H9 (cell line): ENCODE results near the gene SCTR. TPM values are rescaled to one million over a fixed set of nuclear protein-coding genes. Genes with fewer than 3 reads are reported as not detected.

Source experiments
- DNase-seq: peaks from one replicate; pipeline ENCODE4 v3.0.0-alpha.2; 2017
- H2AFZ ChIP-seq: one replicate; pipeline ENCODE4 v1.6.1; 2013; ENCODE audit warnings: mild to moderate bottlenecking, low read length, control low read depth, moderate library complexity
- H2AK5ac ChIP-seq: 2 replicates; pipeline ENCODE4 v1.6.1; 2013; ENCODE audit warnings: low read length, control low read depth, mixed read lengths; ENCODE audit not compliant: insufficient read length
- H2BK120ac ChIP-seq: one replicate; pipeline ENCODE4 v1.6.1; 2013; ENCODE audit warnings: low read depth, mild to moderate bottlenecking, low read length, control low read depth, inconsistent platforms; ENCODE audit not compliant: poor library complexity, severe bottlenecking
- H2BK12ac ChIP-seq: 2 replicates; pipeline ENCODE4 v1.6.1; 2013; ENCODE audit warnings: low read length, control low read depth, mixed read lengths, low read depth; ENCODE audit not compliant: insufficient read length
- H2BK15ac ChIP-seq: 2 replicates; pipeline ENCODE4 v1.6.1; 2013; ENCODE audit warnings: low read depth, low read length, control low read depth
- H2BK20ac ChIP-seq: one replicate; pipeline ENCODE4 v1.6.1; 2013; ENCODE audit warnings: low read depth, mild to moderate bottlenecking, low read length, control low read depth, inconsistent platforms; ENCODE audit not compliant: poor library complexity, severe bottlenecking
- H2BK5ac ChIP-seq: 2 replicates; pipeline ENCODE4 v1.6.1; 2013; ENCODE audit warnings: low read length, control low read depth, mixed read lengths; ENCODE audit not compliant: insufficient read length
- H3K14ac ChIP-seq: 2 replicates; pipeline ENCODE4 v1.6.1; 2013; ENCODE audit warnings: low read length, control low read depth; ENCODE audit not compliant: insufficient read depth
- H3K18ac ChIP-seq: 2 replicates; pipeline ENCODE4 v1.6.1; 2013; ENCODE audit warnings: low read depth, mild to moderate bottlenecking, mixed read lengths, low read length, control low read depth; ENCODE audit not compliant: insufficient read length
- H3K23ac ChIP-seq: 2 replicates; pipeline ENCODE4 v1.6.1; 2013; ENCODE audit warnings: low read length, control low read depth, mixed read lengths, low read depth; ENCODE audit not compliant: insufficient read length
- H3K23me2 ChIP-seq: 2 replicates; pipeline ENCODE4 v1.6.1; 2013; ENCODE audit warnings: low read depth, mild to moderate bottlenecking, mixed read lengths, low read length, control low read depth; ENCODE audit not compliant: insufficient read length, poor library complexity, severe bottlenecking
- H3K27ac ChIP-seq: 2 replicates; pipeline ENCODE4 v1.5.1; 2013; ENCODE audit warnings: low read length, control low read depth, mixed read lengths, low read depth; ENCODE audit not compliant: insufficient read length
- H3K27me3 ChIP-seq: 2 replicates; pipeline ENCODE4 v1.6.1; 2013; ENCODE audit warnings: low read length, control low read depth, inconsistent platforms; ENCODE audit not compliant: insufficient read depth
- H3K4ac ChIP-seq: 2 replicates; pipeline ENCODE4 v1.6.1; 2013; ENCODE audit warnings: low read depth, mild to moderate bottlenecking, control low read depth, inconsistent platforms, low read length, moderate library complexity
- H3K4me1 ChIP-seq: 2 replicates; pipeline ENCODE4 v1.6.1; 2013; ENCODE audit warnings: low read length, control low read depth, inconsistent platforms; ENCODE audit not compliant: insufficient read depth
- H3K4me2 ChIP-seq: 2 replicates; pipeline ENCODE4 v1.6.1; 2013; ENCODE audit warnings: low read length, control low read depth, mixed read lengths; ENCODE audit not compliant: insufficient read length, insufficient read depth
- H3K56ac ChIP-seq: 2 replicates; pipeline ENCODE4 v1.6.1; 2013; ENCODE audit warnings: low read depth, mild to moderate bottlenecking, mixed read lengths, low read length, control low read depth; ENCODE audit not compliant: insufficient read length
- H3K79me1 ChIP-seq: 2 replicates; pipeline ENCODE4 v1.6.1; 2013; ENCODE audit warnings: low read depth, mild to moderate bottlenecking, moderate library complexity, low read length, control low read depth, inconsistent platforms; ENCODE audit not compliant: insufficient read depth, poor library complexity, severe bottlenecking
- H3K79me2 ChIP-seq: 2 replicates; pipeline ENCODE4 v1.6.1; 2013; ENCODE audit warnings: low read length, control low read depth, inconsistent platforms; ENCODE audit not compliant: insufficient read depth
- H3K9ac ChIP-seq: 2 replicates; pipeline ENCODE4 v1.6.1; 2013; ENCODE audit warnings: low read length, control low read depth, mixed read lengths; ENCODE audit not compliant: insufficient read length; ENCODE audit errors: extremely low read depth
- H3K9me3 ChIP-seq: one replicate; pipeline ENCODE4 v1.6.1; 2013; ENCODE audit warnings: low read depth, low read length, inconsistent platforms; ENCODE audit not compliant: control insufficient read depth
- H3T11ph ChIP-seq: one replicate; pipeline ENCODE4 v1.6.1; 2013; ENCODE audit warnings: mild to moderate bottlenecking, low read length, control low read depth, inconsistent platforms
- H4K20me1 ChIP-seq: one replicate; pipeline ENCODE4 v1.6.1; 2013; ENCODE audit not compliant: control insufficient read depth, insufficient read length, insufficient read depth
- H4K5ac ChIP-seq: 2 replicates; pipeline ENCODE4 v1.6.1; 2013; ENCODE audit warnings: low read depth, mild to moderate bottlenecking, mixed read lengths, low read length, control low read depth; ENCODE audit not compliant: insufficient read length
- H4K8ac ChIP-seq: replicated peaks from 2 replicates; pipeline ENCODE4 v1.6.1; 2013; ENCODE audit warnings: low read length, control low read depth, mixed read lengths, low read depth; ENCODE audit not compliant: insufficient read length
- H4K91ac ChIP-seq: 2 replicates; pipeline ENCODE4 v1.6.1; 2013; ENCODE audit warnings: low read depth, mild to moderate bottlenecking, moderate library complexity, mixed read lengths, low read length, control low read depth; ENCODE audit not compliant: insufficient read length
- H3K27ac Mint-ChIP-seq, 3 experiments: 2 replicates in 2 of 3; 3 replicates in 1 of 3; pipeline ENCODE4 v1.8.0; 2020 to 2021; ENCODE audit warnings: mixed read lengths in 3 of 3, mild to moderate bottlenecking in 1 of 3, moderate library complexity in 1 of 3
- H3K27me3 Mint-ChIP-seq: 2 replicates; pipeline ENCODE4 v1.8.0; 2021; ENCODE audit warnings: low read depth, mild to moderate bottlenecking, moderate library complexity, mixed read lengths
- H3K36me3 Mint-ChIP-seq, 3 experiments: 2 replicates in 2 of 3; 3 replicates in 1 of 3; pipeline ENCODE4 v1.8.0; 2020 to 2021; ENCODE audit warnings: low read depth in 3 of 3, mixed read lengths in 3 of 3; ENCODE audit not compliant: insufficient read depth in 1 of 3
- H3K4me1 Mint-ChIP-seq, 2 experiments: 2 replicates each; pipeline ENCODE4 v1.8.0; 2020; ENCODE audit warnings: mixed read lengths in 2 of 2
- H3K4me3 Mint-ChIP-seq, 2 experiments: 2 replicates in 1 of 2; 3 replicates in 1 of 2; pipeline ENCODE4 v1.8.0; 2020 to 2021; ENCODE audit warnings: mild to moderate bottlenecking in 2 of 2, mixed read lengths in 2 of 2, moderate library complexity in 1 of 2
- H3K9me3 Mint-ChIP-seq, 2 experiments: 2 replicates in 1 of 2; 3 replicates in 1 of 2; pipeline ENCODE4 v1.8.0; 2020; ENCODE audit warnings: mild to moderate bottlenecking in 2 of 2, mixed read lengths in 2 of 2, moderate library complexity in 1 of 2
- CTCF ChIP-seq: fragments of 200-600 bp; sonication (generic); conservative IDR thresholded peaks from 3 replicates; pipeline ENCODE4 v1.8.0; 2021; ENCODE audit warnings: antibody characterized with exemption, mild to moderate bottlenecking
- WGBS: extraction: QIAGEN DNeasy Blood & Tissue Kit; methylation state at CpG from one replicate; pipeline ENCODE4 v1.1.7; 2013; ENCODE audit warnings: missing lambda C conversion rate, low lambda C conversion rate, mixed read lengths; ENCODE audit not compliant: insufficient read length; ENCODE audit errors: extremely low coverage; 5-methylcytosine and 5-hydroxymethylcytosine counted together
- total RNA-seq: library from RNA; stranded (reverse); gene quantifications from 2 replicates; pipeline ENCODE4 v1.2.1, GENCODE V29; 2021

The SCTR gene
- total RNA-seq, 1 experiment from 2014 or later, result not detected

DNA sequence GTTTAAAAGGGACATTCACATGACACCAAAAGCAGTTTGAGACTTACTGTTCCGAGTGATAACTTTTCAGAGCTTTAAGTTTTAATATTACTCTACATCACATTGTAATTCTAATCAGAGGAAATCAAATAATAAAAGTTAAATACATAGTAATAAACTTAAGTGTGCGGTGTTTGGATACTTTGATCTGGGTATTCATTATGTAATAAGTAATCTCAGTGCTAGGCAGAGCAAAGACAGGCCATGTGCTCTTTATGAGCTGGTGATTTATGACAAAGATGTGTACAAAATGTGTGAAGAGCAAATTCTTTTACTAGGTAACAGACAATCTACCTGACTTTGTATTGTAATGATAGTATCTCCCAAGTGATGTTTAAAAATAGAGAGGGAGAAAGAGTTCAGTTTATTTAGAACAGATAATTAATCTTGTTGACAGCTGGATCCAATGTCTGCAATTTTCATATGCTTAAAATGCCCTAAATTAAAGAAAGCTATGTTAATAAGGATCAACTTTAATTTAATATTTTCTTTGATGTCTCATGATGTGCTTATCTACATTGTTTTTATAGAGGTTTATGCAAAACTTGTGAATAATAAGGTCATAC, 24.3 kb upstream of the SCTR start:
- Mint-ChIP-seq H3K9me3 (no peaks in the 10 kb centered on the region; a peak in 1 of 5 replicates), H3K27me3 (peaks cover 22% of the 10 kb centered on the region), H3K4me1 (peaks cover 12 to 19% of the 10 kb centered on the region in 2 experiments), H3K27ac (no peak overlapping the region), H3K4me3 (no peak overlapping the region), H3K36me3 (no peaks in the 10 kb centered on the region)
- no peak overlapping the region for H3K56ac ChIP-seq
- no peak for DNase-seq
- no peak overlapping the region for H3K9ac ChIP-seq
- no peak overlapping the region for H3K27ac ChIP-seq
- no peak overlapping the region for H3K23ac ChIP-seq
- no peak for TF ChIP-seq CTCF
- H2BK120ac ChIP-seq, result no peak overlapping the region
- no peaks in the 10 kb centered on the region for H3K79me2 ChIP-seq
- no peak overlapping the region for H4K8ac ChIP-seq
- H3K4me1 ChIP-seq, result no peaks in the 10 kb centered on the region
- H3K4ac ChIP-seq, result no peak overlapping the region
- H2BK15ac ChIP-seq, result no peak overlapping the region
- H3K4me2 ChIP-seq, result no peak overlapping the region
- H2BK20ac ChIP-seq, result no peak overlapping the region
- no peak overlapping the region for H4K91ac ChIP-seq
- H3K23me2 ChIP-seq, result peaks cover 7% of the 10 kb centered on the region
- H3K18ac ChIP-seq, result no peak overlapping the region
- H2BK5ac ChIP-seq, result no peak overlapping the region
- H3K9me3 ChIP-seq, result no peaks in the 10 kb centered on the region
- no peak overlapping the region for H4K5ac ChIP-seq
- H4K20me1 ChIP-seq, result no peaks in the 10 kb centered on the region
- no peak overlapping the region for H2BK12ac ChIP-seq
- H2AK5ac ChIP-seq, result no peak overlapping the region
- H3K79me1 ChIP-seq, result no peaks in the 10 kb centered on the region
- no CpG with 5 or more reads among the region's 2 CpGs for WGBS
- H3K27me3 ChIP-seq, result no peaks in the 10 kb centered on the region; the same call in 1 of the 2 replicates
- H3K14ac ChIP-seq, result no peak overlapping the region
- H3T11ph ChIP-seq, result no peak overlapping the region
- H2AFZ ChIP-seq, result no peak overlapping the region
